SU-DHL-6 (cell line): ENCODE results near the gene TAS2R19.

ENCODE experiments used
- CTCF ChIP-seq: fragments of 200-600 bp; sonication (generic); IDR thresholded peaks from one replicate; pipeline ENCODE4 v1.5.1; 2017; ENCODE audit warnings: antibody characterized with exemption, mild to moderate bottlenecking, low read length, moderate library complexity; ENCODE audit not compliant: insufficient read depth, poor library complexity, severe bottlenecking
- EZH2phosphoT487 ChIP-seq: fragments of 200-600 bp; sonication (generic), shearing (Covaris generic); conservative IDR thresholded peaks from 2 replicates; pipeline ENCODE4 v1.6.1; 2018; ENCODE audit warnings: mild to moderate bottlenecking, antibody characterized with exemption, low read length, moderate library complexity, mixed read lengths

DNA sequence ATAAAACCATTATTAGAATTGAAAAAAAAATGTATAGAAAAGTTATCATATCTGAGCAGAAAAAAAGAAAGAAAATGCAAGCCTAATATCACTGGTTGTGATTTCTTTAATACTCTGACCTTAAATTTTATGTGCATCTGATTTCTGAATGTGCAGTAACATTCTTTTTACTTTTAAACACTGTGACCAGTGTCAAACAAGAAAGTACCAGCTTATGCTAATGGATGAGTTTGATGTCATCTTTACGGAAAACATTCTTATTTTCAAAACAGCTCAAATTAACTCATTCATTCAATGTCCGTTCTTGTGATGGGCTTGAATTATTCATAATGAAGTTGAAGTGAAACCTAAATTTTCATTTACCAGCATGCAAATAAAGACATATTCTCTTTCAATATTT is 35.6 kb downstream of the TAS2R19 start, which contains the start of gene TAS2R50:
- TF ChIP-seq CTCF, result no peak
- no peak for TF ChIP-seq EZH2phosphoT487
